GM18873 (cell line): ENCODE measurements around the gene SELENOI.
A peak's percentile ranks its signal among the peaks of the same experiment; 100 is the strongest.
"Not testable (repeated sequence)": the region's sequence is repeated elsewhere in the genome, so short reads cannot be mapped to it uniquely, and the experiment has no call there.

ENCODE experiments used
- ATAC-seq: cut with Tn5 transposase; IDR thresholded peaks from one replicate; pipeline ENCODE4 v1.9.1; 2021; ENCODE audit warnings: mild to moderate bottlenecking, moderate library complexity, moderate number of reproducible peaks; ENCODE audit not compliant: unreplicated experiment, low FRiP score

The SELENOI gene

DNA sequence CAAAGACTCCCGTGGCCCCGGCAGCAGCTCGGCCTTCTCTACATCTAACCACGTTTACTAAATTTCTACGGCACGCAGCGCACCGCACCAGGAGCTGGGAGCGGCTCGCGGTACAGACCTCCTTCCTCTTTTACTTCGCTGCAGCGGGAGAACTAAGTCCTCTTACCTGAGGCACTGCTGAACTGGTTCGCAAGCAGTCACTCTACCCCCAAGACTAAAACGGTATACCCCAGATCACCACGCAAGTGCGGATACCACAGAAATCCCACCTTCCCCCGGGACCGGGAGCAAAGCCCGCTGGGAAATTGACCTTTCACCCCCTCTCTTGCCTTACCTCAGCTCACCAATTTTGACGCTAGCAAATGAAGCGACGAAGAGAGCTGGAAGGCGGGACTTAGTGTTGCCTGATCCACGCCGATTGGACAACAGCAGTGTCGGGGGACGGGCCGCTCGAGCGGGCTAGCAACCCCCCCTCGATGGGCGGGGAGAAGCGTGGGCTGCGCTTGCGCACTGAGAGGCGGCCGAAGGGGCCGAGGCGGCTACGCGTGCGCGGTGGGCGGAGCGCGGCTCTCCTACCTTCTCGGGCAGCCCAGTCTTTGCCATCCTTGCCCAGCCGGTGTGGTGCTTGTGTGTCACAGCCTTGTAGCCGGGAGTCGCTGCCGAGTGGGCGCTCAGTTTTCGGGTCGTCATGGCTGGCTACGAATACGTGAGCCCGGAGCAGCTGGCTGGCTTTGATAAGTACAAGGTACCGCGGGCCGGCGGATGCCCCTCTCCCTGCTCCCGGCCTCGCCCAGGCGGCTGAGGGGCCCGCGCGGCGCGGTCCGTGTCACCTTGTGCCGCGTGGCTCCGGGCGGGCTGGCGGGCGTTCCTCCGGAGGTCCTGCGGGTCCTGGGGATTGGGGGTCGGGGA, at the start of gene SELENOI:
Gene SELENOI, plus strand, starts transcription at position 599 of the 909 bp plus-strand sequence. Its CDS starts 90 bp downstream, at position 689.
- peak; percentile 95 for ATAC-seq

GRCh38 chr2:26297061-26297460, 48.9 kb upstream of the SELENOI start:
- no peak for ATAC-seq

GRCh38 chr2:26298286-26298637, 47.7 kb upstream of the SELENOI start:
- no peak for ATAC-seq

DNA sequence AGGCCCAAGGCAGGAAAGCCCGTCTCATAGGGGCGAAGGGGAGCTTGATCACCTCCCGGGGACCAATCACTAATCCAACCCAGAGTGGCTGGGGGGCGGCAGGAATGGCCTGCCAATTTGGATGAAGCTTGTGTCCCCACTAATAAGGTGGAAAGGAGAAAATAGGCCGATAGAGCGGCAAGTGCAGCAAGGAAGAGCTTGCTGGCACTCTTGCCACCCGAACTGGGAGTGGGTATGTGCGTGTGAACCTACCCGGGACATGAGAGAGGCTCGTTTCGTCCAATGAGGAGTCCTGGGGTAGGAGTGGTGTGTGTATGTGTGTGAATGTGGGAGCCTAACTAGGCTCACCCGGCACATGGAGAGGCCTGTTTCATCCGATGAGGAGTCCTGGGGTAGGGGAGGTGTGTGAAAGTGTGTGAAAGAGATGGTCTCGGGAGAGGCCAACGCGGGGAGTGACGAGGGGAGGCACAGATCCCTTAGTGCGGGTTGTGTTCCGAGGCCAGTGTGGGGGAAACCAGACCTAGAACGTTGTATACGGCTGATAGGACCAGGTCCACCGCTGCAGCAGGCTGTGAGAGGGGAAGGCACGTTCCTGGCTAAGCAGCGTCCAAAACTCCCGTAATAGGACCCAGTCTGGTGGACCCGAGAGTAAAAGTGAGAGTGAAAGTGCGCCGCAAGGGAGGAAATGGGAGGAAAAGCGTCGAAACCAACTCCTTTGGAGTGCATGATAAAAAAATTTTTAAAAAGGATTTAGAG, 47.1 kb upstream of the SELENOI start:
- ATAC-seq, result no peak

DNA sequence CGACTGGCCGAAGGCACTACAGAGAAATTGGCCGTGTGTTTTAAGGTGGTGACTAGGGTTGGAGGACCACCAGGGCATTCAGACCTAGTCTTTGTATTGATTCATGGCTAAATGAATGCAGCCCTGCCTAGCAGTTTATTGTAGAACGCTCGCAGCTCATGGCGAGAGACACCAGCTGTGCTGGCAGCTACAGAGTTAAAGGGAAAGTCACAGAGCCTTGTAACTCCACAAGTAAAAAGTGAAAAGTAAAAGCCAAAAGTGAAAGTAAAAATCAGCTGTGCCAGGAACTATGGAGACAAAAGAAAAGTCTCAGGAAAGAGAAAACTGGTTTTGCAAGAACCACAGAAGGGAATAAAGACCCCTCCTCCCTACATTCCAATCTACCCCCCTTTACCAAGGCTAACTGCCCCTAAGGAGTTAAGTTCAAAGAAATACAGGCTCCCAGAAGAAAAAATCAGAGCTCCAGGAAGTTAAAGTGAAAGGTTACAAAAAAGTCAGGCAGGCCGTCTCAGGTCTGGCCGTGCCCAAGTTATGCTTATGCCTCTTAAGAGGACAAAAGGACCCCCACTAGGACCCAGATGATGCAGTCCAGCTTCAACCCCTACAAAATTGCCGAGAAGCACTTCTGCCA, 46.4 kb upstream of the SELENOI start:
- no peak for ATAC-seq

- no peak for ATAC-seq
Observed at GRCh38 chr2:26300234-26300925, 45.6 kb upstream of the SELENOI start.

GRCh38 chr2:26302846-26303245, 43.1 kb upstream of the SELENOI start:
- no peak for ATAC-seq

DNA sequence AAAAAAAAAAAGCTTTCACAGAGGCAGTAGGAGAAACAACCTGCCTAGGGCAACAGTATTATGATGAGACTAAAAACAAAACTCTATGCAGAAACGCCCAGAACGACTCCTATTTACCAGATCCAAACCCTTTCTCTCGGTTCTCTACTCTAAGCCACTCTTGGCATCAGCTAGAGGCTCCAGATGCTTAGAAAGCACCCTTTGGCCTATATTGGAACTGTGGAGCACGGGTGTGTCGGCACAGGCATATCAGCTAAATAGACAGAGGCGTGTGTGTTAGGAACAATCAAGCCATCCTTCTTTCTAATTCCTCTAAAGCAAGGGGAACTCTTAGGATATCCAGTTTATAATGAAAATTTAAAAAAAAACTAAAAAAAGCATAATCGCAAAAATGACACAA, 40.8 kb upstream of the SELENOI start:
- ATAC-seq, result not testable (repeated sequence)

GRCh38 chr2:26305540-26305939, 40.4 kb upstream of the SELENOI start:
- ATAC-seq, result no peak

GRCh38 chr2:26309921-26310320, 36.0 kb upstream of the SELENOI start:
- no peak for ATAC-seq

DNA sequence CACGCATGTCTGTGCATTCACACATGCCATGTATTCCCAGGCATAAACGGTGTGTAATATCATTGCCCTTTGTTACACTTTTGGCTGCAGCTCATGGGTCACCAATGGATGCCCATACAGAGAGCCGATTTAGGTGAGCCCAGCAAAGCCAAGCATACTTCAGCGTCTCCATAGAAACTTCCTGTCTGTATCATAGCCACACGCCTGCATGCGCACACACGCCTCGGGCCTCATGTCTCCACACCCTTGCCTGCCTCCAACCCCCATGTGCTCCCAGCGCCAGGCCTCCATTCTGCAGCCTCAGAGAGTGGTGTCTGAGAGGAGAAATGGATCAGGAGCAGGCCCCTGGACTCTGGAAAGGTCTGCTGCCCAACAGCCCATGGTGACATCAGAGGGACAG, 33.5 kb upstream of the SELENOI start:
- ATAC-seq, result no peak

GRCh38 chr2:26313446-26313845, 32.5 kb upstream of the SELENOI start:
- ATAC-seq, result no peak

GRCh38 chr2:26314243-26314642, 31.7 kb upstream of the SELENOI start:
- ATAC-seq, result no peak

GRCh38 chr2:26316041-26316440, 29.9 kb upstream of the SELENOI start:
- ATAC-seq, result no peak

DNA sequence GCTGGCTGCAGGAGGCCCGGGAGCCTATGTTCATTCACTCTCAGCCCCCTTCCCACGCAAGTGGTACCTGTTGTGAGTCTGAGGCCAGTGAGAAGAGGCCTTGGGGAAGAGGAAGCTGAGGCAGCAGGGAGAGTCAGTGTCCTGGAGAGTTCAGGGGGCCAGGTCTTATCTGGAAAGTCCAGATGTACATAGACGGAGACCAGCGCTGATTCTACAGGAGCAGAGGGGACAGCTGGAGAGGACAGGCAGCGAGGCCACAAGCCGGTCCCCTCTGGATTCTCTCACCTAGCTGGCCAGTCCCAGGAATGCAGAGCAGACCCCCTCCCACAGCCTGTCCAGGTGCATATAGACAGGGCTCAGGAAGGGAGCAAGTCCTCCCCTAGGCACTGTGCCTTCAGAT, 29.1 kb upstream of the SELENOI start:
- ATAC-seq, result no peak

- no peak for ATAC-seq
Observed at GRCh38 chr2:26317377-26318105, 28.4 kb upstream of the SELENOI start.

- ATAC-seq, result no peak
Observed at GRCh38 chr2:26318950-26319349, 27.0 kb upstream of the SELENOI start.

GRCh38 chr2:26324479-26324878, 21.5 kb upstream of the SELENOI start:
- not testable (repeated sequence) for ATAC-seq

DNA sequence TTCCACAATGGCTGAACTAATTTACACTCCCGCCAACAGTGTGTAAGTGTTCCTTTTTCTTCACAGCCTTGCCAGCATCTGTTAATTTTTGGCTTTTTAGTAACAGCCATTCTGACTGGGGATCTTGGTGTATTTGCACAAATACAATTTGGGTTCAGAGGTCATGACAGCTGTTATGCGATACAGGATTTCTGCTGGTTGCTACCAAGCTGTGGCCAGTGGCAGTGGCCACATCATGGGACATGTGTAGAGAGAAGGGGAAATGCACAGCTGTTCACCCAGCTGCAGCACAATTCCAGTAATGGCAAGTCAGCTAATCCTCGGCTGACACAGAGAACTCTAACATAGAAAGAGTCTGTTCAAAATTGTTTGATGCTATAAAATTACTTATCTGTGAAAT, 21.0 kb upstream of the SELENOI start:
- no peak for ATAC-seq

DNA sequence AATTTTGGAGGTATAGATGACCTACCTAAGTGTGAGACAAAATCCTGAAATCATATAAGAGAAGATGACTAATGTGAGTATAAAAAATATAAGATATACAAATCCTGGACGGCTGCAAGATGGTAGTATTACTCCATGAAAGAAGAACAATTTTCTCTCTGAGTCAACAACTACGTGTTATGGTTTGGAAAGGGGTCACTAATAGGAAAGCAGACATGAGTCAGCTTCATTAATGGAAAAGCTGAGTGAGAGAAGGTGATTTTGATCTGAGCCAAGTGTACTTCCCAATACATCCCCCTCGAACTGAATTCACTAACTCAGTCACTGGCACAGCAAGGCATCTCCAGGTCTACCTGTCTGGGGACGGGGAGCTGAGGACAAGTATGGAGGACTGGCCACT, 20.1 kb upstream of the SELENOI start:
- ATAC-seq, result no peak
